Ishikawa (cell line): Measurements from ENCODE around the gene NEDD4L.

ENCODE experiments used
- CEBPB ChIP-seq: IDR thresholded peaks from 2 replicates; pipeline ENCODE4 v1.6.1; 2012
- CREB1 ChIP-seq: IDR thresholded peaks from 2 replicates; pipeline ENCODE4 v1.6.1; 2012; ENCODE audit warnings: low read depth
- EGR1 ChIP-seq: IDR thresholded peaks from 2 replicates; pipeline ENCODE4 v1.6.1; 2012
- EP300 ChIP-seq: IDR thresholded peaks from 2 replicates; pipeline ENCODE4 v1.6.1; 2012; ENCODE audit warnings: borderline replicate concordance
- FOXM1 ChIP-seq: IDR thresholded peaks from 2 replicates; pipeline ENCODE4 v1.6.1; 2012; ENCODE audit warnings: low read depth, borderline replicate concordance
- NFIC ChIP-seq: IDR thresholded peaks from 2 replicates; pipeline ENCODE4 v1.6.1; 2012
- RAD21 ChIP-seq: IDR thresholded peaks from 2 replicates; pipeline ENCODE4 v1.6.1; 2012; ENCODE audit warnings: low read depth
- REST ChIP-seq: IDR thresholded peaks from 2 replicates; pipeline ENCODE4 v1.6.1; 2012; ENCODE audit warnings: low read depth, mild to moderate bottlenecking
- TAF1 ChIP-seq: IDR thresholded peaks from 2 replicates; pipeline ENCODE4 v1.6.1; 2012; ENCODE audit warnings: low read depth, mild to moderate bottlenecking
- TCF12 ChIP-seq: IDR thresholded peaks from 2 replicates; pipeline ENCODE4 v1.6.1; 2012; ENCODE audit warnings: low read depth
- TEAD4 ChIP-seq: IDR thresholded peaks from 2 replicates; pipeline ENCODE4 v1.6.1; 2012
- USF1 ChIP-seq: IDR thresholded peaks from 2 replicates; pipeline ENCODE4 v1.6.1; 2012
- YY1 ChIP-seq: IDR thresholded peaks from 2 replicates; pipeline ENCODE4 v1.6.1; 2012; ENCODE audit warnings: low read depth
- ZBTB7A ChIP-seq: IDR thresholded peaks from 2 replicates; pipeline ENCODE4 v1.6.1; 2012; ENCODE audit warnings: low read depth
- TF ChIP-seq, protein P1 (sequence below): IDR thresholded peaks from 2 replicates; pipeline ENCODE4 v1.6.1; 2012

NEDD4L gene

DNA sequence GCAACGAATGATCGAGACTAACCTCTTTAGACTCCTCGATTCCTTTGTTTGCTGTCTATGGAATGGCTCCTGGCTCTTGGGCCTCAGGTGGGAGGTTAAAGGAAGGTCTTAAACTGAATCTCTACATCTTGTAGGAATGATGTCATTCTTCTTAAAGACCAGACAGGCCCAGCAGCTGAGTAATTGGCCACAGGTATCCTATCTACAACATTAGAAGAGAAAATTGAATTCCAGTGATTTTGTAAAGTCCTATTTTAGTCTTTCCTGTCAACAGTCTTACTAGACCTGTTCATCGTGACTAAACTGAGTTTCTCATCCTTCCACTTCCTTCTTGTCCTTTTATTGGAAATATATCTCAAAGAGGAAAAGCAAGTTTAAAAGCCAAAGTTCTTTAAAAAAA is 310.0 kb downstream of the NEDD4L start:
- TF ChIP-seq CREB1 (no peak), ZBTB7A (no peak), RAD21 (no peak), FOXM1 (no peak), YY1 (no peak), TEAD4 (no peak), CEBPB (no peak), USF1 (no peak), TCF12 (no peak), REST (no peak), EP300 (no peak), EGR1 (no peak)
- TF ChIP-seq, protein P1, sequence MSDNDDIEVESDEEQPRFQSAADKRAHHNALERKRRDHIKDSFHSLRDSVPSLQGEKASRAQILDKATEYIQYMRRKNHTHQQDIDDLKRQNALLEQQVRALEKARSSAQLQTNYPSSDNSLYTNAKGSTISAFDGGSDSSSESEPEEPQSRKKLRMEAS, result no peak

DNA sequence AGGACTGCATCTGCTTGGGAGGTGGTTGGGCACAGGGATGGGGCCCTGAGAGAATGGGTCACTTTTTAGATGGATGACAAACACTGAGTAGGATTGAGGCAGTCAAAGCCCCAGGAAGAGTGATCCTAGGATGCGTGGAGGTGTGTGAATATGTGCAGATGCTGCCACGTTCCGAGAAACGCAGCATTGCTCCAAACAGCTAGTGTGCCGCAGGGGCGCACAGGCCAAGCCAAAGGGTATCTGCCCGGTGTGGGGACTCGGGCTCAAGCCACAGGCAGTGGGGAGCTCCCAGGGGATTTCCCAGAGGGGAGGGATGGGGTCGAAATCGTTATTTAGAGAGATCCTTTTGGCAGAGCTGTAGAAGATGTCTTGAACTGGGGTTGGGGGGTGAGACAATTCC is 310.8 kb downstream of the NEDD4L start:
- TF ChIP-seq ZBTB7A (no peak), TEAD4 (no peak), CEBPB (no peak), CREB1 (no peak), NFIC (no peak), REST (no peak), RAD21 (no peak), YY1 (no peak), EGR1 (no peak), FOXM1 (no peak), EP300 (no peak), TCF12 (no peak), USF1 (no peak), TAF1 (no peak)
- TF ChIP-seq, protein P1, result no peak

- TF ChIP-seq EGR1, result no peak
- TF ChIP-seq EP300, result no peak
- TF ChIP-seq CEBPB, result no peak
- no peak for TF ChIP-seq YY1
- no peak for TF ChIP-seq NFIC
- TF ChIP-seq REST, result no peak
- no peak for TF ChIP-seq RAD21
- TF ChIP-seq, protein P1, result no peak
Observed at GRCh38 chr18:58355243-58355642, 311.2 kb downstream of the NEDD4L start.

DNA sequence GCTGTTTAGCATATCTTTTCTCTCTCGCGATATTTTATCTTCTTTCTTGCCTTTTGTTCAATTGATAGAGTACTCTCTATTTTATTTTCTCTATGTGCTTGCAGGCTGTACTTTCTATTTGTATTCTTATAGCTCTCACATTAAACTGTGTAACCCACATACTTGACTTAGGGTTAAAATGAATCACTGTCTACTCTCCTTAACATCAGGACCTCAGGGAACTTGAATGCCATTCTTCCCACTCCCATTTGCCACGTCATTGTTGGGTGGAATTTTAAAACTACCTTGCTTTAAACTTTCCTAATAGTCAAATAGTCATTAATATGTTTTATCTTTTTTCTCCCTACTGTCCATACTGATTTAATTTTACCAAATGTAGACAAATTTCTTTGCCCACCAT is 315.2 kb downstream of the NEDD4L start:
- TF ChIP-seq, protein P1, result no peak
- no peak for TF ChIP-seq USF1
- no peak for TF ChIP-seq YY1
- TF ChIP-seq RAD21, result no peak
- no peak for TF ChIP-seq CREB1
- TF ChIP-seq ZBTB7A, result no peak
- TF ChIP-seq NFIC, result no peak
